ENCODE data around the gene FRY. TPM values are rescaled to one million over a fixed set of nuclear protein-coding genes. Genes with fewer than 3 reads are reported as not detected.

Gene FRY
- total and polyA plus RNA-seq, 2 of the 13 experiments (the other 11 are each of a cell fraction or from before 2014, with no cell fraction given) = 8.2 to 13.1 TPM

- TF ChIP-seq, protein P1, sequence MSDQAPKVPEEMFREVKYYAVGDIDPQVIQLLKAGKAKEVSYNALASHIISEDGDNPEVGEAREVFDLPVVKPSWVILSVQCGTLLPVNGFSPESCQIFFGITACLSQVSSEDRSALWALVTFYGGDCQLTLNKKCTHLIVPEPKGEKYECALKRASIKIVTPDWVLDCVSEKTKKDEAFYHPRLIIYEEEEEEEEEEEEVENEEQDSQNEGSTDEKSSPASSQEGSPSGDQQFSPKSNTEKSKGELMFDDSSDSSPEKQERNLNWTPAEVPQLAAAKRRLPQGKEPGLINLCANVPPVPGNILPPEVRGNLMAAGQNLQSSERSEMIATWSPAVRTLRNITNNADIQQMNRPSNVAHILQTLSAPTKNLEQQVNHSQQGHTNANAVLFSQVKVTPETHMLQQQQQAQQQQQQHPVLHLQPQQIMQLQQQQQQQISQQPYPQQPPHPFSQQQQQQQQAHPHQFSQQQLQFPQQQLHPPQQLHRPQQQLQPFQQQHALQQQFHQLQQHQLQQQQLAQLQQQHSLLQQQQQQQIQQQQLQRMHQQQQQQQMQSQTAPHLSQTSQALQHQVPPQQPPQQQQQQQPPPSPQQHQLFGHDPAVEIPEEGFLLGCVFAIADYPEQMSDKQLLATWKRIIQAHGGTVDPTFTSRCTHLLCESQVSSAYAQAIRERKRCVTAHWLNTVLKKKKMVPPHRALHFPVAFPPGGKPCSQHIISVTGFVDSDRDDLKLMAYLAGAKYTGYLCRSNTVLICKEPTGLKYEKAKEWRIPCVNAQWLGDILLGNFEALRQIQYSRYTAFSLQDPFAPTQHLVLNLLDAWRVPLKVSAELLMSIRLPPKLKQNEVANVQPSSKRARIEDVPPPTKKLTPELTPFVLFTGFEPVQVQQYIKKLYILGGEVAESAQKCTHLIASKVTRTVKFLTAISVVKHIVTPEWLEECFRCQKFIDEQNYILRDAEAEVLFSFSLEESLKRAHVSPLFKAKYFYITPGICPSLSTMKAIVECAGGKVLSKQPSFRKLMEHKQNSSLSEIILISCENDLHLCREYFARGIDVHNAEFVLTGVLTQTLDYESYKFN (CRISPR knock-in tag; conservative IDR thresholded peaks at IDR 0.05) = peak; percentile 76
- peak; percentile 56; the same call in 1 of the 2 replicates for TF ChIP-seq ZNF614 (CRISPR knock-in tag; IDR thresholded peaks at IDR 0.05; ENCODE audit: borderline replicate concordance)
- TF ChIP-seq PHF5A (CRISPR knock-in tag; IDR thresholded peaks at IDR 0.05; ENCODE audit: low read depth, unreplicated experiment) = no peak
- TF ChIP-seq ZNF556 (CRISPR knock-in tag; IDR thresholded peaks at IDR 0.05; ENCODE audit: borderline replicate concordance) = no peak
- no peak for TF ChIP-seq MTERF4 (CRISPR knock-in tag; IDR thresholded peaks at IDR 0.05)
- TF ChIP-seq ZNF451 (CRISPR knock-in tag; IDR thresholded peaks at IDR 0.05) = no peak
- no peak for TF ChIP-seq ZNF337 (CRISPR knock-in tag; IDR thresholded peaks at IDR 0.05; ENCODE audit: borderline replicate concordance, low read depth)
- no peak for TF ChIP-seq MXD3 (CRISPR knock-in tag; IDR thresholded peaks at IDR 0.05)
- TF ChIP-seq FOXK1 (CRISPR knock-in tag; IDR thresholded peaks at IDR 0.05; ENCODE audit: borderline replicate concordance, low read depth) = peak; percentile 55; the same call in 1 of the 2 replicates
- TF ChIP-seq, protein P2, sequence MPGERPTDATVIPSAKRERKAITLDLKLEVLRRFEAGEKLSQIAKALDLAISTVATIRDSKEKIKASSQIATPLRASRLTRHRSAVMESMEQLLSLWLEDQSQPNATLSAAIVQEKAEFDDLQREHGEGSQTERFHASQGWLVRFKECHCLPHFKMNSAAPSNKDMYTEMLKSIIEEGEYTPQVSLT (CRISPR knock-in tag; IDR thresholded peaks at IDR 0.05; ENCODE audit: borderline replicate concordance, low read depth) = no peak
- TF ChIP-seq ZSCAN25 (CRISPR knock-in tag; IDR thresholded peaks at IDR 0.05) = no peak
- peak; percentile 81 for TF ChIP-seq ATF3 (CRISPR knock-in tag; IDR thresholded peaks at IDR 0.05)
- TF ChIP-seq CEBPG (CRISPR knock-in tag; IDR thresholded peaks at IDR 0.05) = peak; percentile 98
- TF ChIP-seq ZNF24 (IDR thresholded peaks at IDR 0.05) = no peak
- TF ChIP-seq ARNT (IDR thresholded peaks at IDR 0.05) = no peak
- no peak for TF ChIP-seq ZNF235 (CRISPR knock-in tag; IDR thresholded peaks at IDR 0.05; ENCODE audit: borderline replicate concordance)
- no peak for TF ChIP-seq JUN (CRISPR knock-in tag; IDR thresholded peaks at IDR 0.05)
- TF ChIP-seq RELA (CRISPR knock-in tag; IDR thresholded peaks at IDR 0.05) = no peak
- TF ChIP-seq ZNF296 (CRISPR knock-in tag; conservative IDR thresholded peaks at IDR 0.05) = no peak
- no peak for TF ChIP-seq AGO1 (IDR thresholded peaks at IDR 0.05; ENCODE audit: low read depth, low read length, poor library complexity, severe bottlenecking)
- TF ChIP-seq NR2C2 (CRISPR knock-in tag; IDR thresholded peaks at IDR 0.05; ENCODE audit: borderline replicate concordance) = no peak
Observed at GRCh38 chr13:32045982-32046785, 14.6 kb downstream of the FRY start (continued).

Measured in HepG2 (cell line).